ENCODE data around the gene LRRC72.

LRRC72 gene

GRCh38 chr7:16619979-16620408 is 93.4 kb downstream of the LRRC72 start:
- DNase-seq: peak in 1 of 51 donors; percentile 22

GRCh38 chr7:16626388-16626787 is 99.8 kb downstream of the LRRC72 start:
- DNase-seq: no peak

- no peak for DNase-seq
Measured at GRCh38 chr7:16627236-16627635, 100.6 kb downstream of the LRRC72 start.

- DNase-seq: no peak
Measured at GRCh38 chr7:16630654-16631053, 104.0 kb downstream of the LRRC72 start.
